ENCODE measurements around the gene HCST. TPM values are rescaled to one million over a fixed set of nuclear protein-coding genes. Genes with fewer than 3 reads are reported as not detected.

The HCST gene
- total RNA-seq, 1 experiment from 2014 or later, result not detected

GRCh38 chr19:35894342-35894741 is 8.0 kb upstream of the HCST start:
- Histone ChIP-seq H3K9ac (ENCODE audit: low read length) (no peak overlapping the region), H3K4me2 (ENCODE audit: low read length) (no peak overlapping the region), H3K4me3 (ENCODE audit: low read length) (no peak overlapping the region), H4K20me1 (ENCODE audit: low read length) (no peaks in the 10 kb centered on the region), H3K27me3 (ENCODE audit: low read length) (no peaks in the 10 kb centered on the region), H3K9me2 (replicated peaks; ENCODE audit: low read length) (no peaks in the 10 kb centered on the region), H3K79me2 (ENCODE audit: low read length) (peaks cover 15% of the 10 kb centered on the region), H3K9me3 (ENCODE audit: low read length) (no peaks in the 10 kb centered on the region), H3F3A (ENCODE audit: low read length, unreplicated experiment) (no peaks in the 10 kb centered on the region), H2AFZ (ENCODE audit: low read length) (no peak overlapping the region), H3K27ac (ENCODE audit: low read length) (no peak overlapping the region), H3K4me1 (ENCODE audit: insufficient read depth, low read length) (no peaks in the 10 kb centered on the region; the same call in 1 of the 2 replicates), H3K36me3 (ENCODE audit: low read depth, low read length) (peaks cover 3% of the 10 kb centered on the region; the same call in 1 of the 2 replicates)
- BruUV-seq (replicated peaks), result no TSS peak
- intact Hi-C loops (cut with micrococcal nuclease), result no loop called here
- POLR2A ChIA-PET (ENCODE audit: unreplicated experiment), result no interaction called here
- CTCF ChIA-PET, result no interaction called here
- TF ChIP-seq EZH2 (IDR thresholded peaks at IDR 0.05; ENCODE audit: low read length, unreplicated experiment) (no peak), EZH2phosphoT487 (IDR thresholded peaks at IDR 0.05; ENCODE audit: borderline replicate concordance, low read length) (no peak), CTCF (conservative IDR thresholded peaks at IDR 0.05; ENCODE audit: low read depth, low read length) (no peak)
- ATAC-seq, result no peak
- no peak for DNase-seq

DNA sequence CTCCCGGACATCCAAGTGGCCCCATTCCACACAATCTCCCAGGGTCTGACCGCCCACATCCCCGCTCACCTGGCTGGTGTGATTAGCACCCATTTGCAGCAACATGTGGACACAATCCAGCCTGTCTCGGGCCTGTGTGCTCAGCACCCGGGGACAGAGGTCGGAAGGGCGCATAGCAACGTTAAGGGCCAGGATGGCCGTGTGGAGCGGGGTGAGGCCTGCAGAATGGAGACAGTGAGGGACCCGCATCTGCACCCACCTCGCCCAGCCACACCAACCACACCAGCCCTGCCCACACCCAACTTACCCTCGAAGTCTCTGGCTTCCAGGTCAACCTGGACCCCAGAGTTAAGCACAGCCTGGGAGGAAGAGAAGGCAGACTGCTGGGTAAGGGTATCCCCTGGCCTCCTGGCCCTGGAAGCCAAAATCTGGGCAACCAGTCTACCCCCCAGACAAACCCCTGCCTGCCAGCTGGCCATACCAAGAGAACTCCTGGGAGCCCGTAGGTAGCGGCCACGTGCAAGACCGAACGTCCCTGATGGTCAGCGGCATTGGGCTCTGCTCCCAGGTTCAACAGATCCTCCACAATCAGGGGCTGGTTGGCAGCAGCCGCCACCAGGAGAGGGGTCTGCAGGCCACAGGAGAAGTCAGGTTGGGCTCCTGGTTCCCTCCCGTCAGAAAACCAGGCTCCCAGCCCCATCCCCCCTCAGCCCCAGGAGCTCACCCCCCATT is 6.3 kb upstream of the HCST start:
- no peaks in the 10 kb centered on the region for H3F3A ChIP-seq (ENCODE audit: low read length, unreplicated experiment)
- no peak for ATAC-seq
- ChIA-PET CTCF (no interaction called here), POLR2A (ENCODE audit: unreplicated experiment) (no interaction called here)
- no peak overlapping the region for H3K4me3 ChIP-seq (ENCODE audit: low read length)
- H3K36me3 ChIP-seq (ENCODE audit: low read depth, low read length), result 0 out of 2 replicates have a peak, but pooled peaks cover 3% of the 10 kb centered on the region
- TF ChIP-seq CTCF (conservative IDR thresholded peaks at IDR 0.05; ENCODE audit: low read depth, low read length) (no peak), EZH2 (IDR thresholded peaks at IDR 0.05; ENCODE audit: low read length, unreplicated experiment) (no peak), EZH2phosphoT487 (IDR thresholded peaks at IDR 0.05; ENCODE audit: borderline replicate concordance, low read length) (no peak)
- peaks cover 19% of the 10 kb centered on the region for H3K79me2 ChIP-seq (ENCODE audit: low read length)
- H3K4me2 ChIP-seq (ENCODE audit: low read length), result no peak overlapping the region
- BruUV-seq (replicated peaks), result no TSS peak
- no peaks in the 10 kb centered on the region for H3K27me3 ChIP-seq (ENCODE audit: low read length)
- no peak overlapping the region for H2AFZ ChIP-seq (ENCODE audit: low read length)
- H3K9me3 ChIP-seq (ENCODE audit: low read length), result no peaks in the 10 kb centered on the region
- H3K4me1 ChIP-seq (ENCODE audit: insufficient read depth, low read length), result peaks cover 3% of the 10 kb centered on the region; the same call in 1 of the 2 replicates
- H3K27ac ChIP-seq (ENCODE audit: low read length), result no peak overlapping the region
- intact Hi-C loops (cut with micrococcal nuclease), result no loop called here
- no peaks in the 10 kb centered on the region for H3K9me2 ChIP-seq (replicated peaks; ENCODE audit: low read length)
- no peak for DNase-seq
- no peaks in the 10 kb centered on the region for H4K20me1 ChIP-seq (ENCODE audit: low read length)
- no peak overlapping the region for H3K9ac ChIP-seq (ENCODE audit: low read length)

DNA sequence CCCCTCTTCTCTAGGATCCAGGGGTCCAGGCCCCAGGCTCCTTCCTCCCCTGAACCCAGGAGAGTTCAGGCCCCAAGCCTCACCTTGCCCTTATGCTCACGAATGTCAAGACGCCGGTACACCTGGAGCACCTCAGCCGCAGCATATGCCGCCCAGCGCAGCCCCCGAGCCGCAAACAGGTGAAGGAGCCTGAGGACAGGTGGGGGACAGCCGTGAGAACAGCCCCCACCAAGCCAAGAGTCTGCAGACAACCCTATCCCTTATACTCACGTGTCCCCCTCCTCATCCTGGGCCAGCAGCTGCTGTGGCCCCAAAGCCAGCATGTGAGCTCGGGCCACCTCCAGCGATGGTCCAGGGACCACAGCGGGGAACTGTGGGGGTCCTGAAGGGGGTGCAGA is 5.7 kb upstream of the HCST start:
- no TSS peak for BruUV-seq (replicated peaks)
- Histone ChIP-seq H3K27me3 (ENCODE audit: low read length) (no peaks in the 10 kb centered on the region), H3K4me2 (ENCODE audit: low read length) (no peak overlapping the region), H3K27ac (ENCODE audit: low read length) (no peak overlapping the region), H3K4me1 (ENCODE audit: insufficient read depth, low read length) (peaks cover 7% of the 10 kb centered on the region; the same call in 1 of the 2 replicates), H3K79me2 (ENCODE audit: low read length) (peaks cover 19% of the 10 kb centered on the region), H3K9me2 (replicated peaks; ENCODE audit: low read length) (no peaks in the 10 kb centered on the region), H3F3A (ENCODE audit: low read length, unreplicated experiment) (no peaks in the 10 kb centered on the region), H3K36me3 (ENCODE audit: low read depth, low read length) (0 out of 2 replicates have a peak, but pooled peaks cover 3% of the 10 kb centered on the region), H3K4me3 (ENCODE audit: low read length) (no peak overlapping the region), H4K20me1 (ENCODE audit: low read length) (no peaks in the 10 kb centered on the region), H2AFZ (ENCODE audit: low read length) (no peak overlapping the region), H3K9me3 (ENCODE audit: low read length) (no peaks in the 10 kb centered on the region), H3K9ac (ENCODE audit: low read length) (no peak overlapping the region)
- ChIA-PET POLR2A (ENCODE audit: unreplicated experiment) (no interaction called here), CTCF (no interaction called here)
- TF ChIP-seq EZH2phosphoT487 (IDR thresholded peaks at IDR 0.05; ENCODE audit: borderline replicate concordance, low read length) (no peak), CTCF (conservative IDR thresholded peaks at IDR 0.05; ENCODE audit: low read depth, low read length) (no peak), EZH2 (IDR thresholded peaks at IDR 0.05; ENCODE audit: low read length, unreplicated experiment) (no peak)
- ATAC-seq (no peak), DNase-seq (no peak)
- intact Hi-C loops (cut with micrococcal nuclease), result no loop called here
